ENCODE measurements around the gene MCC.

GRCh38 chr5:113227798-113228197 lies 260.5 kb downstream of the MCC start:
- TF ChIP-seq CTCF (IDR thresholded peaks at IDR 0.05; ENCODE audit: insufficient read depth, low read length, poor library complexity, severe bottlenecking) (no peak), EZH2phosphoT487 (conservative IDR thresholded peaks at IDR 0.05; ENCODE audit: low read length) (no peak)
